Measurements from ENCODE around the gene CD207. TPM values are rescaled to one million over a fixed set of nuclear protein-coding genes. Genes with fewer than 3 reads are reported as not detected.

Gene CD207
- total RNA-seq, 2 experiments from 2014 or later, result not detected

DNA sequence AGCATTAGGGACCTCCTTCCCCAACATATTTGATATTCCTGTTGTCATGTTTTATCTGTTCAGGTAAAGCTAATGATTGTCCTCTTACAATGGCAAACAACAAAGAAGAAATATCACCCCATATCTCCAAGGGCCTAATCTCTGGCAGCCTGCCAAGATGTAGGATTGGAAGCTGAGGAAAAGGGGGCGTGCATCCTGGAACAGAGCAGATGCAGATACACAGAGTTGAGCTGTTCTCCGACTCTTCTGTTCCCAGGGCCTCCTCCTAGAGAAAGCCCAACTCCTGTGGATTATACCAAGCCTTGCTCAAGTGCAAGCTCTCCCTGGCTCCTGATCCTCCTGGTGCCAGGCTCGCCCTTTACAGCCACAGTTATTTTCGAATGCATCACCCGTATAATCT, 35.2 kb upstream of the CD207 start:
- POLR2A ChIA-PET, result interaction anchor here (0.8 to 1.2 kb wide), 3 partner anchors 13 to 42 kb away, joined by 3 read pairs; no protein-coding TSS in a partner anchor
- ATAC-seq (no peak), DNase-seq (no peak)
- TF ChIP-seq, protein P1, sequence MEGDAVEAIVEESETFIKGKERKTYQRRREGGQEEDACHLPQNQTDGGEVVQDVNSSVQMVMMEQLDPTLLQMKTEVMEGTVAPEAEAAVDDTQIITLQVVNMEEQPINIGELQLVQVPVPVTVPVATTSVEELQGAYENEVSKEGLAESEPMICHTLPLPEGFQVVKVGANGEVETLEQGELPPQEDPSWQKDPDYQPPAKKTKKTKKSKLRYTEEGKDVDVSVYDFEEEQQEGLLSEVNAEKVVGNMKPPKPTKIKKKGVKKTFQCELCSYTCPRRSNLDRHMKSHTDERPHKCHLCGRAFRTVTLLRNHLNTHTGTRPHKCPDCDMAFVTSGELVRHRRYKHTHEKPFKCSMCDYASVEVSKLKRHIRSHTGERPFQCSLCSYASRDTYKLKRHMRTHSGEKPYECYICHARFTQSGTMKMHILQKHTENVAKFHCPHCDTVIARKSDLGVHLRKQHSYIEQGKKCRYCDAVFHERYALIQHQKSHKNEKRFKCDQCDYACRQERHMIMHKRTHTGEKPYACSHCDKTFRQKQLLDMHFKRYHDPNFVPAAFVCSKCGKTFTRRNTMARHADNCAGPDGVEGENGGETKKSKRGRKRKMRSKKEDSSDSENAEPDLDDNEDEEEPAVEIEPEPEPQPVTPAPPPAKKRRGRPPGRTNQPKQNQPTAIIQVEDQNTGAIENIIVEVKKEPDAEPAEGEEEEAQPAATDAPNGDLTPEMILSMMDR (IDR thresholded peaks at IDR 0.05), result no peak
- H3K27ac Mint-ChIP-seq, result no peak overlapping the region
- intact Hi-C loops (cut with micrococcal nuclease), result loop anchor here (2.0 to 5.0 kb wide), 3 partner anchors 50 to 83 kb away; no protein-coding TSS in a partner anchor
- H3K9me3 Mint-ChIP-seq, result no peaks in the 10 kb centered on the region
- CTCF ChIA-PET, result interaction anchor here (0.9 to 9.4 kb wide), 31 partner anchors 9 to 213 kb away, joined by 3 to 135 read pairs (median 4); partner anchors contain the start of gene FIGLA
- H3K4me1 Mint-ChIP-seq (ENCODE audit: low read depth), result no peaks in the 10 kb centered on the region
- no peaks in the 10 kb centered on the region for H3K36me3 Mint-ChIP-seq (ENCODE audit: low read depth)
- H3K27me3 Mint-ChIP-seq, result peaks cover 27% of the 10 kb centered on the region
- no peak overlapping the region for H3K4me3 Mint-ChIP-seq

DNA sequence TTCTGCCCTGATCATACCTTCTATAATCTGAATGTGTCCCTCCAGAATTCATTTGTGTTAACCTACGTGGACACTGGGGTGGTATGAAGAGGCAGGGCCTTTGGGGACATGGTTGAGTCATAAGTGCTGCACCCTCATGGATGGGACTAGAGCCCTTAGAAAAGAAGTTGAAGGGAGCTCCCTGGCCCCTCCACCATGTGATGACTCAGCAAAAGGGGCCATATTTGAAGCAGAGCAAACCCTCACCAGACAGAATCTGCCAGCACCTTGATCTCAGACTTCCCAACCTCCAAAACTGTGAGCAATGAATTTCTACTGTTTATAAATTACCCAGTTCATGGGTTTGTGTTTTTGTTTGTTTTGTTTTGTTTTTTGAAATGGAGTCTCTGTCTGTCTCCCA, 33.4 kb upstream of the CD207 start:
- Mint-ChIP-seq H3K4me1 (ENCODE audit: low read depth) (no peaks in the 10 kb centered on the region), H3K9me3 (no peaks in the 10 kb centered on the region), H3K27me3 (peaks cover 21% of the 10 kb centered on the region), H3K36me3 (ENCODE audit: low read depth) (no peaks in the 10 kb centered on the region), H3K4me3 (no peak overlapping the region), H3K27ac (no peak overlapping the region)
- intact Hi-C loops (cut with micrococcal nuclease), result no loop called here
- ChIA-PET CTCF (interaction anchor here (0.7 to 9.4 kb wide), 8 partner anchors 10 to 116 kb away, joined by 3 to 135 read pairs (median 22); no protein-coding TSS in a partner anchor), POLR2A (interaction anchor here (1.0 kb wide), 1 partner anchor 204 kb away, joined by 4 read pairs; no protein-coding TSS in a partner anchor)
- no peak for DNase-seq
- TF ChIP-seq, protein P1 (IDR thresholded peaks at IDR 0.05), result no peak
- ATAC-seq, result no peak

DNA sequence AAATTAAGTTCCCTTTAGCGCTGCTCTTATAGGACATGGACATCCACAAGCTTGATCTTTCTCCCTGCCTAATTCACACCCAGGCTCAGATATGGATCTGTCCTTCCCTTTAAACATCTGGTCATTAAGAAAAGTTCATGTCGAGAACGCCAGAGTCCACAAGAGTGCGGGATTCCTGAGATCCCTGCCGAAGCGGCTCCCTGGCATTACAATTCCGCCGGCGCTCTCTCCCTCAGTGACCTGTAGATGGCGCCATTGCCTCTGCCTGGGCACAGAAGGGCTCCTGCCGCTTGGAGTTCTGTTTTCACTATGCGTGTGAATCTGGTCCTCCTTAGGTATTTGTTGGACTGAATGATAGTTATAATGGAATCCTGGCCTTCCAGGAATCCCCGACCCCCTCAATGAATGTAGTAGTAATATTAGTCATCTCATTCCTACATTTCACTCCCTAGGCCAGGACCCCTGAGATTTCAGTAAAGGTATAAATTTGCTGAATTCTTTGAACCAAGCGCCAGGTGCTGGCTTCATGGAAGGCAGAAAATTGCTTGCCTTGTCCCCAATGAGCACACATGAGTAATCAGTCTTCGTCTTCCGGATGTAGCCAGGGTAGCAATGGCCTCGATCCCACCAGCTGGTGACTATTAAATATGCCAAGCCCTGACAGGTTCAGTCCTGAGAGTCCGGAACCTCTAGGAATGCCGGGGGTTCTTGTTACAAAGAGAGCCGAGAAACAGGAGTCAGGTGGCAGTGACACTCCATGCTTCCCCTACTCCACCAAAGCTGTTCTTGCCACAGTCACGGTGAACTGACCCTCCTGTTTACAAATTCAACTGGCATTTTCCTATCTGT, 26.4 kb upstream of the CD207 start:
- ChIA-PET POLR2A (interaction anchor here (1.3 to 1.4 kb wide), 2 partner anchors 11 to 55 kb away, joined by 3 to 4 read pairs; no protein-coding TSS in a partner anchor), CTCF (interaction anchor here (0.8 to 6.5 kb wide), 21 partner anchors 9 to 206 kb away, joined by 3 to 71 read pairs (median 4); partner anchors contain the start of genes ATP6V1B1 and FIGLA)
- Mint-ChIP-seq H3K27ac (no peak overlapping the region), H3K27me3 (peaks cover 28% of the 10 kb centered on the region), H3K9me3 (no peaks in the 10 kb centered on the region), H3K4me3 (no peak overlapping the region), H3K36me3 (ENCODE audit: low read depth) (no peaks in the 10 kb centered on the region), H3K4me1 (ENCODE audit: low read depth) (peaks cover 3% of the 10 kb centered on the region)
- DNase-seq, result peak; percentile 82
- peak; percentile 87 for ATAC-seq
- intact Hi-C loops (cut with micrococcal nuclease), result loop anchor here (5.0 kb wide), 1 partner anchor 205 kb away; no protein-coding TSS in a partner anchor
- TF ChIP-seq, protein P1 (IDR thresholded peaks at IDR 0.05), result peak; percentile 99

GRCh38 chr2:70855667-70856066, 20.1 kb upstream of the CD207 start:
- CTCF ChIA-PET, result interaction anchor here (1.3 to 5.6 kb wide), 3 partner anchors 9 to 66 kb away, joined by 4 to 37 read pairs (median 10); partner anchors contain the start of gene FIGLA
- H3K27ac Mint-ChIP-seq, result no peak overlapping the region
- peaks cover 24% of the 10 kb centered on the region for H3K4me1 Mint-ChIP-seq (ENCODE audit: low read depth)
- peaks cover 6% of the 10 kb centered on the region for H3K27me3 Mint-ChIP-seq
- no peaks in the 10 kb centered on the region for H3K36me3 Mint-ChIP-seq (ENCODE audit: low read depth)
- no peak overlapping the region for H3K4me3 Mint-ChIP-seq
- TF ChIP-seq, protein P1 (IDR thresholded peaks at IDR 0.05), result no peak
- ATAC-seq (no peak), DNase-seq (no peak)
- H3K9me3 Mint-ChIP-seq, result no peaks in the 10 kb centered on the region
- intact Hi-C loops (cut with micrococcal nuclease), result no loop called here
- POLR2A ChIA-PET, result no interaction called here

Measured in activated CD8-positive, alpha-beta T cell treated with anti-CD3 and anti-CD28 coated beads for 36 hours (primary cell).